ENCODE measurements around the gene PLA2G2F.

The PLA2G2F gene

GRCh38 chr1:20174937-20175666, 36.0 kb downstream of the PLA2G2F start:
- DNase-seq: peak; percentile 18

- no peak for DNase-seq
These were observed 39.7 kb downstream of the PLA2G2F start for GRCh38 chr1:20178634-20179370.

GRCh38 chr1:20179371-20180128, 40.4 kb downstream of the PLA2G2F start:
- no peak for DNase-seq

GRCh38 chr1:20180129-20180843, 41.2 kb downstream of the PLA2G2F start:
- DNase-seq: peak; percentile 10

GRCh38 chr1:20180844-20181207, 41.7 kb downstream of the PLA2G2F start:
- no peak for DNase-seq

GRCh38 chr1:20182415-20182814, 43.3 kb downstream of the PLA2G2F start:
- no peak for DNase-seq

GRCh38 chr1:20183035-20183434, 43.9 kb downstream of the PLA2G2F start:
- DNase-seq: no peak

GRCh38 chr1:20183616-20184271, 44.6 kb downstream of the PLA2G2F start:
- DNase-seq: no peak

GRCh38 chr1:20184481-20184900, 45.4 kb downstream of the PLA2G2F start:
- DNase-seq: no peak

- no peak for DNase-seq
These were observed 46.1 kb downstream of the PLA2G2F start for GRCh38 chr1:20184997-20185833.

GRCh38 chr1:20185834-20186782, 47.0 kb downstream of the PLA2G2F start, which contains the start of the genes PLA2G2C and UBXN10:
Gene PLA2G2C, minus strand, starts transcription at chr1:20186518. Its CDS starts 9,155 bp downstream, at chr1:20177363.
Gene UBXN10, plus strand, starts transcription at chr1:20186096. Its CDS starts 4,466 bp downstream, at chr1:20190562.
- DNase-seq: peak; percentile 7

GRCh38 chr1:20187103-20187812, 48.1 kb downstream of the PLA2G2F start:
- peak; percentile 92 for DNase-seq

GRCh38 chr1:20187813-20188454, 48.8 kb downstream of the PLA2G2F start:
- DNase-seq: no peak

GRCh38 chr1:20188455-20188817, 49.3 kb downstream of the PLA2G2F start:
- no peak for DNase-seq

GRCh38 chr1:20189664-20190063, 50.5 kb downstream of the PLA2G2F start:
- peak; percentile 33 for DNase-seq

GRCh38 chr1:20190256-20191160, 51.4 kb downstream of the PLA2G2F start:
- DNase-seq: peak; percentile 18

GRCh38 chr1:20191266-20191825, 52.2 kb downstream of the PLA2G2F start:
- DNase-seq: no peak

Measured in NCI-H2171 treated with DMSO at 0.1 percent for 48 hours (cell line).